ENCODE data around the gene RPF1. TPM values are rescaled to one million over a fixed set of nuclear protein-coding genes. Genes with fewer than 3 reads are reported as not detected.

The RPF1 gene
- total RNA-seq, 2 donors from 2014 or later: 39.0 to 41.5 TPM

- Histone ChIP-seq H3K27ac (no peak overlapping the region), H3K4me1 (peaks cover 0 to 32% of the 10 kb centered on the region in 2 donors), H3K4me3 (no peak overlapping the region), H3K36me3 (peaks cover 63% of the 10 kb centered on the region), H3K27me3 (no peaks in the 10 kb centered on the region), H3K9me3 (no peaks in the 10 kb centered on the region)
- DNase-seq (ENCODE audit: low spot score): no peak
- no peak for TF ChIP-seq CTCF (IDR thresholded peaks at IDR 0.05)
Measured at GRCh38 chr1:84497631-84498275, 18.7 kb downstream of the RPF1 start.

GRCh38 chr1:84502927-84503326 lies 23.9 kb downstream of the RPF1 start:
- H3K27ac ChIP-seq: no peak overlapping the region
- H3K4me3 ChIP-seq: peak overlapping the region in 1 of 2 donors; percentile 82
- TF ChIP-seq CTCF (IDR thresholded peaks at IDR 0.05): no peak
- H3K4me1 ChIP-seq: peaks cover 0 to 61% of the 10 kb centered on the region in 2 donors
- peaks cover 28% of the 10 kb centered on the region for H3K36me3 ChIP-seq
- DNase-seq (ENCODE audit: low spot score): no peak
- no peaks in the 10 kb centered on the region for H3K27me3 ChIP-seq
- H3K9me3 ChIP-seq: no peaks in the 10 kb centered on the region

- H3K27me3 ChIP-seq: no peaks in the 10 kb centered on the region
- peaks cover 0 to 7% of the 10 kb centered on the region in 2 donors for H3K9me3 ChIP-seq
- peaks cover 0 to 56% of the 10 kb centered on the region in 2 donors for H3K4me1 ChIP-seq
- no peak for TF ChIP-seq CTCF (IDR thresholded peaks at IDR 0.05)
- DNase-seq (ENCODE audit: low spot score): no peak
- peaks cover 12% of the 10 kb centered on the region for H3K36me3 ChIP-seq
- peak overlapping the region; percentile 97 to 98 for H3K27ac ChIP-seq
- peak overlapping the region; percentile 81 to 82 for H3K4me3 ChIP-seq
Measured at GRCh38 chr1:84504580-84505492, 25.8 kb downstream of the RPF1 start.

GRCh38 chr1:84505493-84506001 lies 26.5 kb downstream of the RPF1 start:
- Histone ChIP-seq H3K27ac (peak overlapping the region; percentile 97 to 98), H3K27me3 (no peaks in the 10 kb centered on the region), H3K9me3 (peaks cover 0 to 7% of the 10 kb centered on the region in 2 donors), H3K4me1 (peaks cover 0 to 49% of the 10 kb centered on the region in 2 donors), H3K4me3 (peak overlapping the region; percentile 81 to 82), H3K36me3 (peaks cover 5% of the 10 kb centered on the region)
- no peak for TF ChIP-seq CTCF (IDR thresholded peaks at IDR 0.05)
- DNase-seq (ENCODE audit: low spot score): peak; percentile 64

GRCh38 chr1:84506002-84506728 lies 27.1 kb downstream of the RPF1 start, which contains the start of the genes GNG5 and SPATA1:
TSS of gene GNG5 (minus strand) at chr1:84506581. CDS start at chr1:84506091, 490 bp downstream.
TSS of gene SPATA1 (plus strand) at chr1:84506386. CDS start at chr1:84516360, 9,974 bp downstream.
- Histone ChIP-seq H3K4me3 (peak within 1 kb of the TSS; percentile 81 to 82), H3K4me1 (peaks cover 0 to 43% of the 10 kb centered on the region in 2 donors)

More at GRCh38 chr1:84506002-84506728, 27.1 kb downstream of the RPF1 start, which contains the start of the genes GNG5 and SPATA1:
- TF ChIP-seq CTCF (IDR thresholded peaks at IDR 0.05): no peak
- Histone ChIP-seq H3K36me3 (no peaks in the 10 kb centered on the region), H3K27ac (peak within 1 kb of the TSS; percentile 97 to 98), H3K27me3 (no peaks in the 10 kb centered on the region), H3K9me3 (peaks cover 0 to 7% of the 10 kb centered on the region in 2 donors)
- peak; percentile 98 for DNase-seq (ENCODE audit: low spot score)
